Mucosa of rectum (tissue), 2 donors: ENCODE measurements around the gene C2orf92.
"Not testable (repeated sequence)": the region's sequence is repeated elsewhere in the genome, so short reads cannot be mapped to it uniquely, and the experiment has no call there.

Experiments used
- H3K27ac ChIP-seq, 2 donors: one replicate each; pipeline ENCODE4 v1.7.0; 2013; ENCODE audit warnings: inconsistent platforms in 2 of 2, low read depth in 2 of 2, low read length in 2 of 2
- H3K27me3 ChIP-seq, 2 donors: one replicate each; pipeline ENCODE4 v1.7.0; 2013; ENCODE audit warnings: low read length in 2 of 2; ENCODE audit not compliant: control insufficient read depth in 2 of 2, insufficient read depth in 2 of 2
- H3K36me3 ChIP-seq, 2 donors: one replicate each; pipeline ENCODE4 v1.7.0; 2013; ENCODE audit warnings: low read length in 2 of 2; ENCODE audit not compliant: control insufficient read depth in 2 of 2, insufficient read depth in 2 of 2
- H3K4me1 ChIP-seq, 2 donors: one replicate each; pipeline ENCODE4 v1.7.0; 2013; ENCODE audit warnings: low read length in 2 of 2, mild to moderate bottlenecking in 1 of 2; ENCODE audit not compliant: control insufficient read depth in 2 of 2, insufficient read depth in 2 of 2
- H3K4me3 ChIP-seq, 2 donors: one replicate each; pipeline ENCODE4 v1.7.0; 2013; ENCODE audit warnings: low read length in 2 of 2
- H3K9ac ChIP-seq, 2 donors: one replicate each; pipeline ENCODE4 v1.7.0; 2013; ENCODE audit warnings: low read length in 2 of 2, low read depth in 1 of 2, mild to moderate bottlenecking in 1 of 2
- H3K9me3 ChIP-seq, 2 donors: one replicate each; pipeline ENCODE4 v1.7.0; 2013; ENCODE audit warnings: low read length in 2 of 2; ENCODE audit not compliant: control insufficient read depth in 2 of 2
- donor health status: healthy.
- donor health status: Normal muscosa, but diverticular disease.

C2orf92 gene

GRCh38 chr2:97669448-97669847 lies at the start of gene C2orf92:
C2orf92 (plus strand) TSS chr2:97669713; CDS start chr2:97669789, 76 bp downstream.
- H3K4me1 ChIP-seq = peaks cover 0 to 11% of the 10 kb centered on the region in 2 donors
- no peaks in the 10 kb centered on the region for H3K9me3 ChIP-seq
- H3K4me3 ChIP-seq = no peak within 1 kb of the TSS
- no peaks in the 10 kb centered on the region for H3K27me3 ChIP-seq
- no peak within 1 kb of the TSS for H3K27ac ChIP-seq
- H3K36me3 ChIP-seq = no peaks in the 10 kb centered on the region
- no peak within 1 kb of the TSS for H3K9ac ChIP-seq

DNA sequence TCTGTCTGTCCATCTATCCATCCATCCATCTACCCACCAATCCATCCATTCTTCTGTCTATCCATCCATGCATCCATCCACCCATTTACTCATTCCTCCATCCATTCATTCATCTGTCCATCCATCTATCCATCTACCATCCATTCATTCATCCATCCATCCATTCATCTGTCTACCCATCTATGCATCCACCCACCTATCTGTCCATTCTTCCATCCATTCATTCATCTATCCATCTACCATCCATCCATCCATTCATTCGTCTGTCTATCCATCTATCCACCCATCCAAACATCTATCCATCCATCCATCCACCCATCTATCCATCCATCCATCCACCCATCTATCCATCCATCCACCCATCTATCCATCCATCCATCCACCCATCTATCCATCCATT lies 49.0 kb upstream of the C2orf92 start:
- not testable (repeated sequence) for H3K4me3 ChIP-seq, H3K27me3 ChIP-seq, H3K9ac ChIP-seq, H3K36me3 ChIP-seq, H3K4me1 ChIP-seq, H3K27ac ChIP-seq, H3K9me3 ChIP-seq

GRCh38 chr2:97622976-97623375 lies 46.5 kb upstream of the C2orf92 start:
- not testable (repeated sequence) for H3K9me3 ChIP-seq, H3K36me3 ChIP-seq, H3K4me1 ChIP-seq, H3K9ac ChIP-seq, H3K4me3 ChIP-seq, H3K27ac ChIP-seq, H3K27me3 ChIP-seq

GRCh38 chr2:97625354-97626048 lies 44.0 kb upstream of the C2orf92 start:
- H3K4me1 ChIP-seq, H3K9me3 ChIP-seq, H3K27ac ChIP-seq, H3K4me3 ChIP-seq, H3K36me3 ChIP-seq, H3K27me3 ChIP-seq, H3K9ac ChIP-seq: not testable (repeated sequence)

DNA sequence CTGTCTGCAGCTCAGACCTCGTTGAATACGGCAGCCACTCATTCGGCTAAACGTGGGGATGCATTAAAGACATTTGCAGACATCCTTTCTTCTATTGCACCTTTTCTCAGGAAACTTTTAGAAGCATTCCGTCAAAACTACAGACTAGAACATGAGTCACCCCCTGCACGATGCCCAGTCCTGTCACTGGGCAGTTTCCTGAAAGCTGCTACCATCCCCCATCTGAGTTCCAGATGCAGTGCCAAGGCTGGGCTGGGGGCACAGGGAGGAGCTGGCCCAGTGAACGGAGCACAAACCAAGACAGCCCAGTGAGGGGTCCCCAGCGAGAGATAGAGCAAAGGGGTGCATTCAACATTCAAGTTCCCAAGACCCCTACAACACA lies 43.5 kb upstream of the C2orf92 start:
- H3K27me3 ChIP-seq, H3K9me3 ChIP-seq, H3K9ac ChIP-seq, H3K4me1 ChIP-seq, H3K27ac ChIP-seq, H3K4me3 ChIP-seq, H3K36me3 ChIP-seq: not testable (repeated sequence)

- H3K9ac ChIP-seq = no peak overlapping the region
Observed at GRCh38 chr2:97644023-97644717, 25.3 kb upstream of the C2orf92 start.

GRCh38 chr2:97645112-97645694 lies 24.3 kb upstream of the C2orf92 start:
- Histone ChIP-seq H3K27me3 (no peaks in the 10 kb centered on the region), H3K36me3 (peaks cover 23 to 31% of the 10 kb centered on the region in 2 donors), H3K9ac (peak overlapping the region; percentile 94 to 100), H3K4me3 (peak overlapping the region; percentile 93 to 99), H3K4me1 (peaks cover 19 to 36% of the 10 kb centered on the region in 2 donors), H3K27ac (peak overlapping the region; percentile 96 to 99), H3K9me3 (no peaks in the 10 kb centered on the region)

More at GRCh38 chr2:97644023-97644717, 25.3 kb upstream of the C2orf92 start:
- Histone ChIP-seq H3K27ac (no peak overlapping the region), H3K4me3 (no peak overlapping the region), H3K9me3 (no peaks in the 10 kb centered on the region), H3K4me1 (peaks cover 13 to 27% of the 10 kb centered on the region in 2 donors), H3K27me3 (no peaks in the 10 kb centered on the region), H3K36me3 (peaks cover 20 to 24% of the 10 kb centered on the region in 2 donors)

DNA sequence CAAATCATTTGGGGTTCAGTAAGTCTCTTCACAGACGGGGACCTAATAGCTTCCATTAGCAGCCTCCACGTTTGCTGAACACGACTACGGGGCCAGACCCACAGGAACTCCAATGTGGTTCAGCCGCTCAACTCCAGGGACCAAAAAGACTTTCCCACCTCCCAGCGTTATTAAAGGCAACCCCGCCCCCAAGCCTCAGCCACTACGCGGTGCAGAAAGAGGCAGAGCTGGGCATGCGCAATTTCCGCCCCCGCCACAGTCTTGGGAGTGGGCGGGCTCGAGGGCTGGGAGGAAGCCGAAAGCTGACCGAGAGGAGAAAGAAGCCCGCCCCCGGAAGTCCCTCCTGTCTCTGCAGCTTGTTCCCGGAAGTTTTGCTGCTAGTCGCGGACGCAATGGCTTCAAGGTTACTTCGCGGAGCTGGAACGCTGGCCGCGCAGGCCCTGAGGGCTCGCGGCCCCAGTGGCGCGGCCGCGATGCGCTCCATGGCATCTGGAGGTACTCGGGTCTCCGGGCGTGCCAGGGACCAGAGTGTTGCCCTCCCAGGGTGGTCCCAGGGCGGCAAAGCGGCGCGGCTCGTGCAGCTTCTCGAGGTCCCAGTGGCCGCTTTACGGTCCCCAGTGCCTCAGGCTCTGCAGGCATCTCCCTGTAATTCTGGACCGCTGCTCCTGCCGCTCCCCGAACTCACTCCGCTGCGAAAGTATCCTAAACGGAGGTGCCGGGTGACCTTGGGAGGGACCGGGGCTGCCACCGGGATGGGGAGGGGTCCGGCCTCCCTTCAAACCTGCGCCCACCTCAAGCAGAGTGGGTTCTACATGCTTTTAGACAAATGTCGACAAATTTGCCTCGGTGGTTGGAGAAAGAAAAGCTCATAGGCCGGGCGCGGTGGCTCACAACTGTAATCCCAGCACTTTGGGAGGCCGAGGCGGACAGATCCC lies 23.6 kb upstream of the C2orf92 start, which contains the start of gene COX5B:
TSS of gene COX5B (plus strand) at position 368 of the 935 bp plus-strand sequence. CDS start at position 393, 25 bp downstream.
- Histone ChIP-seq H3K36me3 (peaks cover 23 to 31% of the 10 kb centered on the region in 2 donors), H3K4me3 (peak within 1 kb of the TSS; percentile 93 to 99), H3K4me1 (peaks cover 19 to 36% of the 10 kb centered on the region in 2 donors), H3K27me3 (no peaks in the 10 kb centered on the region), H3K9ac (peak within 1 kb of the TSS; percentile 99 to 100), H3K27ac (peak within 1 kb of the TSS; percentile 96 to 99), H3K9me3 (no peaks in the 10 kb centered on the region)

DNA sequence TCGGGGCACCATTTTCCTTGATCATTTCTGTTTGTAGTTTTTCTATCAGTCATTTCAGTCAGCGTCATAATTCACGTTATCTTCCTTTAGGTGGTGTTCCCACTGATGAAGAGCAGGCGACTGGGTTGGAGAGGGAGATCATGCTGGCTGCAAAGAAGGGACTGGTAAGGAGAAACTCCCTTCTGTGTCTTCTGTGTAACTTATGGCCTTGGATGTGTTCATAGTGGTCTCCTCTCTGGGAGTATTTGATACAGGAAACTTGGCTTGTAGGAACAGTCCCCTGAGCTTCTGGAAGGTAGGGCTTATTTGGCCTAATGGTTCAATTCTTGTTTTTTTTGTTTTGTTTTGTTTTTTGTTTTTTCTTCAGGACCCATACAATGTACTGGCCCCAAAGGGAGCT lies 22.5 kb upstream of the C2orf92 start:
- peak overlapping the region; percentile 93 to 99 for H3K4me3 ChIP-seq
- peaks cover 19 to 36% of the 10 kb centered on the region in 2 donors for H3K4me1 ChIP-seq
- H3K36me3 ChIP-seq = peaks cover 23 to 31% of the 10 kb centered on the region in 2 donors
- no peaks in the 10 kb centered on the region for H3K9me3 ChIP-seq
- peak overlapping the region; percentile 41 to 100 for H3K9ac ChIP-seq
- H3K27me3 ChIP-seq = no peaks in the 10 kb centered on the region
- H3K27ac ChIP-seq = no peak overlapping the region
